ENCODE results near the gene HYAL4. TPM values are rescaled to one million over a fixed set of nuclear protein-coding genes. Genes with fewer than 3 reads are reported as not detected.

HYAL4 gene
- total and polyA plus RNA-seq, 2 of the 13 experiments (the other 11 are each of a cell fraction or from before 2014, with no cell fraction given), result not detected

GRCh38 chr7:123871998-123872867, 27.3 kb downstream of the HYAL4 start:
- Histone ChIP-seq H2AFZ (ENCODE audit: low read length) (no peak overlapping the region), H3K27ac (ENCODE audit: extremely low read length, insufficient read depth, low read length) (no peak overlapping the region), H3K9me3 (ENCODE audit: low read length) (no peaks in the 10 kb centered on the region), H4K20me1 (ENCODE audit: insufficient read depth, low read length) (no peaks in the 10 kb centered on the region), H3K4me1 (ENCODE audit: insufficient read depth, low read length) (no peaks in the 10 kb centered on the region), H3K4me3 (replicated peaks in 1 of 3; ENCODE audit: insufficient read depth in 1 of 3, low read depth in 2 of 3, low read length in 3 of 3) (no peak overlapping the region), H3K36me3 (replicated peaks in 1 of 2; ENCODE audit: control insufficient read depth in 1 of 2, insufficient read depth in 2 of 2, low read length in 2 of 2) (no peaks in the 10 kb centered on the region), H3K9ac (ENCODE audit: insufficient read depth, low read depth, low read length) (no peak overlapping the region), H3K27me3 (ENCODE audit: control insufficient read depth in 1 of 2, insufficient read depth in 2 of 2, low read length in 2 of 2) (no peaks in the 10 kb centered on the region), H3K79me2 (ENCODE audit: insufficient read depth, low read length) (no peaks in the 10 kb centered on the region), H3K4me2 (ENCODE audit: low read depth, low read length) (no peak overlapping the region)
- ChIA-PET POLR2A (no interaction called here), CTCF (ENCODE audit: low intra/inter-chr PET ratio, low total read pairs) (interaction anchor here (0.9 to 2.1 kb wide), 6 partner anchors 190 to 292 kb away, joined by 3 to 8 read pairs (median 4); no protein-coding TSS in a partner anchor)
- FAIRE-seq, result peak; percentile 66
- peak; percentile 99 for ATAC-seq
- intact Hi-C loops (cut with micrococcal nuclease; ENCODE audit: unreplicated experiment) (loop anchor here (1.0 to 2.0 kb wide), 4 partner anchors 189 to 378 kb away; no protein-coding TSS in a partner anchor), in situ Hi-C loops (cut with HindIII; ENCODE audit: extremely low pct_ligation_motif_present, low pct_unique_long_range_greater_than_20kb) (no loop called here)
- BruUV-seq (replicated peaks), result no TSS peak
- WGBS (ENCODE audit: low lambda C conversion rate), result 2% methylated on average over 7 of the region's 7 CpGs
- peak; percentile 55 for DNase-seq (ENCODE audit: low spot score)
- TF ChIP-seq ZBTB34 (CRISPR knock-in tag; IDR thresholded peaks at IDR 0.05) (no peak), ZNF7 (CRISPR knock-in tag; IDR thresholded peaks at IDR 0.05) (no peak), CENPX (CRISPR knock-in tag; IDR thresholded peaks at IDR 0.05) (no peak), SNRNP70 (IDR thresholded peaks at IDR 0.05; ENCODE audit: low read depth, low read length) (no peak), SMC3 (IDR thresholded peaks at IDR 0.05; ENCODE audit: low read length) (peak; percentile 62; the same call in 1 of the 2 replicates), CTCF (CRISPR knock-in tag; IDR thresholded peaks at IDR 0.05) (peak; percentile 82), NFYC (CRISPR knock-in tag; IDR thresholded peaks at IDR 0.05) (no peak), STAG1 (CRISPR knock-in tag; IDR thresholded peaks at IDR 0.05) (peak; percentile 90), ZSCAN31 (CRISPR knock-in tag; IDR thresholded peaks at IDR 0.05; ENCODE audit: low read depth) (no peak), TBX3 (IDR thresholded peaks at IDR 0.05; ENCODE audit: borderline replicate concordance) (no peak), ZNF501 (CRISPR knock-in tag; IDR thresholded peaks at IDR 0.05) (no peak), PBX2 (CRISPR knock-in tag; IDR thresholded peaks at IDR 0.05) (no peak), ZNF788 (CRISPR knock-in tag; IDR thresholded peaks at IDR 0.05; ENCODE audit: borderline replicate concordance) (no peak), YEATS2 (CRISPR knock-in tag; IDR thresholded peaks at IDR 0.05; ENCODE audit: borderline replicate concordance) (no peak), TEAD3 (CRISPR knock-in tag; optimal IDR thresholded peaks at IDR 0.05; ENCODE audit: borderline replicate concordance) (no peak), ZBTB46 (CRISPR knock-in tag; IDR thresholded peaks at IDR 0.05; ENCODE audit: borderline replicate concordance) (no peak), ZNF235 (CRISPR knock-in tag; IDR thresholded peaks at IDR 0.05; ENCODE audit: borderline replicate concordance) (no peak)
